ENCODE data around the gene ACSL1. TPM values are rescaled to one million over a fixed set of nuclear protein-coding genes. Genes with fewer than 3 reads are reported as not detected.

Gene ACSL1
- total RNA-seq, 4 donors from 2014 or later = 43.5 to 136 (median 52.0) TPM

- Histone ChIP-seq H3K9me3 (no peaks in the 10 kb centered on the region), H3K4me1 (peaks cover 40 to 62% (median 52%) of the 10 kb centered on the region in 4 donors), H3K4me3 (no peak overlapping the region), H3K27me3 (no peaks in the 10 kb centered on the region), H3K27ac (replicated peaks in 1 of 4) (no peak overlapping the region), H3K36me3 (no peaks in the 10 kb centered on the region)
- no peak for DNase-seq (ENCODE audit: extremely low spot score)
- intact Hi-C loops (cut with DNase I) = no loop called here
- TF ChIP-seq POLR2AphosphoS5 (IDR thresholded peaks at IDR 0.05) = no peak
- no peak for TF ChIP-seq EP300 (IDR thresholded peaks at IDR 0.05)
- TF ChIP-seq POLR2A (IDR thresholded peaks at IDR 0.05; ENCODE audit: low read depth) = no peak
- no peak for TF ChIP-seq CTCF (IDR thresholded peaks at IDR 0.05)
Measured at GRCh38 chr4:184816962-184817361, 8.8 kb downstream of the ACSL1 start.

GRCh38 chr4:184815046-184815877 is 10.5 kb downstream of the ACSL1 start:
- no peaks in the 10 kb centered on the region for H3K36me3 ChIP-seq
- no peak for DNase-seq (ENCODE audit: extremely low spot score)
- H3K27me3 ChIP-seq = no peaks in the 10 kb centered on the region
- no peaks in the 10 kb centered on the region for H3K9me3 ChIP-seq
- peak overlapping the region; percentile 45 to 65 (median 57) for H3K27ac ChIP-seq (replicated peaks in 1 of 4)
- intact Hi-C loops (cut with DNase I) = no loop called here
- no peak for TF ChIP-seq POLR2A (IDR thresholded peaks at IDR 0.05; ENCODE audit: low read depth)
- peak in 1 of 2 donors; percentile 21 for TF ChIP-seq POLR2AphosphoS5 (IDR thresholded peaks at IDR 0.05)
- H3K4me1 ChIP-seq = peaks cover 40 to 64% (median 55%) of the 10 kb centered on the region in 4 donors
- H3K4me3 ChIP-seq = peak overlapping the region in 2 of 4 donors; percentile 1 to 34
- 30% methylated on average over 11 of the region's 11 CpGs for WGBS

GRCh38 chr4:184814686-184815045 is 11.1 kb downstream of the ACSL1 start:
- 29% methylated on average over 5 of the region's 5 CpGs for WGBS
- DNase-seq (ENCODE audit: extremely low spot score) = no peak
- Histone ChIP-seq H3K27me3 (no peaks in the 10 kb centered on the region), H3K27ac (replicated peaks in 1 of 4) (peak overlapping the region; percentile 45 to 65 (median 57)), H3K4me3 (peak overlapping the region in 2 of 4 donors; percentile 1 to 34), H3K9me3 (no peaks in the 10 kb centered on the region), H3K4me1 (peaks cover 40 to 64% (median 51%) of the 10 kb centered on the region in 4 donors), H3K36me3 (no peaks in the 10 kb centered on the region)
- intact Hi-C loops (cut with DNase I) = no loop called here
- no peak for TF ChIP-seq CTCF (IDR thresholded peaks at IDR 0.05)
- TF ChIP-seq POLR2A (IDR thresholded peaks at IDR 0.05; ENCODE audit: low read depth) = no peak
- TF ChIP-seq POLR2AphosphoS5 (IDR thresholded peaks at IDR 0.05) = no peak
- no peak for TF ChIP-seq EP300 (IDR thresholded peaks at IDR 0.05)

GRCh38 chr4:184812651-184813181 is 13.1 kb downstream of the ACSL1 start:
- H3K4me1 ChIP-seq = peaks cover 50 to 70% (median 52%) of the 10 kb centered on the region in 4 donors
- intact Hi-C loops (cut with DNase I) = no loop called here

More at GRCh38 chr4:184812651-184813181, 13.1 kb downstream of the ACSL1 start:
- no peak for DNase-seq (ENCODE audit: extremely low spot score)
- no peak for TF ChIP-seq EP300 (IDR thresholded peaks at IDR 0.05)
- no peak for TF ChIP-seq POLR2A (IDR thresholded peaks at IDR 0.05; ENCODE audit: low read depth)
- no peak for TF ChIP-seq CTCF (IDR thresholded peaks at IDR 0.05)
- Histone ChIP-seq H3K27me3 (no peaks in the 10 kb centered on the region), H3K9me3 (no peaks in the 10 kb centered on the region), H3K4me3 (no peak overlapping the region), H3K36me3 (no peaks in the 10 kb centered on the region), H3K27ac (replicated peaks in 1 of 4) (peak overlapping the region; percentile 1 to 52 (median 49))
- WGBS = 77% methylated on average over 8 of the region's 8 CpGs

Data from esophagus muscularis mucosa (tissue), 4 donors.